Measurements from ENCODE around the gene RSAD1. TPM values are rescaled to one million over a fixed set of nuclear protein-coding genes. Genes with fewer than 3 reads are reported as not detected.

RSAD1 gene
- total and polyA plus RNA-seq, 4 donors: 10.8 to 22.7 (median 18.6) TPM

DNA sequence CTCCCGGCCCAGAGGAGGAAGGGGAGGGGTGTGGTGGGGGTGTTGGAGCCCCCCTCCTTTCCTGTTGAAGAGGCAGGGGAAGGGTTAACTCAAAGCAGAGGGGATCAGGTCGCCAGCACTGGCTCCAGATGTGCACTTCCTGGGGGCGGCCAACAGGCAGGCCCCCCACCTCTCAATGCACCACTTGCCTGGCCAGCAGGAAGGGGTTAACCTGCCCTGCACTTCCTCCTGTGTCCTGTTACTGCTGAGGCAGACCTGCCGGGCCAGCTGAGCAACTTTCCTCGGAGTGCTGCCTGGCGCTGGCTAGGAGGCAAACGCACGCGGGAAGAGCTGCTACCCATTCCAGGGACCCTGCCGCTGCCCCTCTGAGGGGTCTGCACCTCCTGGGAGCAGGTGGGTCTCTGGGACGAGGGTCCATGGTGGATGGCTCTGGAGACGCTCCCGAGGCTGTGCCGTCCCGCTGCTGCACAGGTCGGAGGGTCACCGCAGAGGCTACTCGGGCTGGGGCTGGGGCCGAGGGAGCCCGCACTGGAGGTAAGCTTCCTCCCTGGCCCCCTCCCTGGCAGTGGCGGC lies 53.9 kb downstream of the RSAD1 start, which contains the start of gene EPN3:
Gene EPN3, plus strand, starts transcription at position 284 of the 573 bp plus-strand sequence. CDS start 3,822 bp downstream, outside the sequence.
- Histone ChIP-seq H3K27ac (ENCODE audit: low read depth in 1 of 2, low read length in 2 of 2) (no peak within 1 kb of the TSS), H3K36me3 (ENCODE audit: control insufficient read depth in 4 of 4, insufficient read depth in 3 of 4, low read depth in 1 of 4, low read length in 3 of 4) (no peaks in the 10 kb centered on the region), H3K4me1 (ENCODE audit: control insufficient read depth in 4 of 4, insufficient read depth in 4 of 4, low read length in 3 of 4) (peaks cover 1 to 13% (median 6%) of the 10 kb centered on the region in 4 donors), H3K4me3 (ENCODE audit: low read depth in 1 of 3, low read length in 3 of 3) (no peak within 1 kb of the TSS), H3K9ac (ENCODE audit: low read depth in 1 of 2, low read length in 2 of 2) (no peak within 1 kb of the TSS), H3K27me3 (ENCODE audit: control insufficient read depth in 4 of 4, insufficient read depth in 4 of 4, low read length in 3 of 4) (peaks cover 0 to 13% (median 4%) of the 10 kb centered on the region in 4 donors), H3K9me3 (ENCODE audit: control insufficient read depth in 4 of 4, low read length in 3 of 4) (no peaks in the 10 kb centered on the region)
- TF ChIP-seq FOXA2 (IDR thresholded peaks at IDR 0.05) (no peak), RXRA (IDR thresholded peaks at IDR 0.05) (no peak), GABPA (IDR thresholded peaks at IDR 0.05 in 1 of 2, conservative IDR thresholded peaks at IDR 0.05 in 1 of 2) (no peak), NR2F2 (IDR thresholded peaks at IDR 0.05) (no peak), FOXA1 (IDR thresholded peaks at IDR 0.05) (no peak), TAF1 (conservative IDR thresholded peaks at IDR 0.05) (no peak), HNF4A (conservative IDR thresholded peaks at IDR 0.05) (no peak), SP1 (IDR thresholded peaks at IDR 0.05) (no peak), YY1 (IDR thresholded peaks at IDR 0.05) (no peak), EGR1 (IDR thresholded peaks at IDR 0.05; ENCODE audit: low read depth in 2 of 2) (no peak), RAD21 (IDR thresholded peaks at IDR 0.05) (no peak), JUND (IDR thresholded peaks at IDR 0.05) (no peak), HNF4G (IDR thresholded peaks at IDR 0.05) (no peak)
- TF ChIP-seq, protein P1, sequence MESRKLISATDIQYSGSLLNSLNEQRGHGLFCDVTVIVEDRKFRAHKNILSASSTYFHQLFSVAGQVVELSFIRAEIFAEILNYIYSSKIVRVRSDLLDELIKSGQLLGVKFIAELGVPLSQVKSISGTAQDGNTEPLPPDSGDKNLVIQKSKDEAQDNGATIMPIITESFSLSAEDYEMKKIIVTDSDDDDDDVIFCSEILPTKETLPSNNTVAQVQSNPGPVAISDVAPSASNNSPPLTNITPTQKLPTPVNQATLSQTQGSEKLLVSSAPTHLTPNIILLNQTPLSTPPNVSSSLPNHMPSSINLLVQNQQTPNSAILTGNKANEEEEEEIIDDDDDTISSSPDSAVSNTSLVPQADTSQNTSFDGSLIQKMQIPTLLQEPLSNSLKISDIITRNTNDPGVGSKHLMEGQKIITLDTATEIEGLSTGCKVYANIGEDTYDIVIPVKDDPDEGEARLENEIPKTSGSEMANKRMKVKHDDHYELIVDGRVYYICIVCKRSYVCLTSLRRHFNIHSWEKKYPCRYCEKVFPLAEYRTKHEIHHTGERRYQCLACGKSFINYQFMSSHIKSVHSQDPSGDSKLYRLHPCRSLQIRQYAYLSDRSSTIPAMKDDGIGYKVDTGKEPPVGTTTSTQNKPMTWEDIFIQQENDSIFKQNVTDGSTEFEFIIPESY (IDR thresholded peaks at IDR 0.05): no peak
- TF ChIP-seq, protein P2, sequence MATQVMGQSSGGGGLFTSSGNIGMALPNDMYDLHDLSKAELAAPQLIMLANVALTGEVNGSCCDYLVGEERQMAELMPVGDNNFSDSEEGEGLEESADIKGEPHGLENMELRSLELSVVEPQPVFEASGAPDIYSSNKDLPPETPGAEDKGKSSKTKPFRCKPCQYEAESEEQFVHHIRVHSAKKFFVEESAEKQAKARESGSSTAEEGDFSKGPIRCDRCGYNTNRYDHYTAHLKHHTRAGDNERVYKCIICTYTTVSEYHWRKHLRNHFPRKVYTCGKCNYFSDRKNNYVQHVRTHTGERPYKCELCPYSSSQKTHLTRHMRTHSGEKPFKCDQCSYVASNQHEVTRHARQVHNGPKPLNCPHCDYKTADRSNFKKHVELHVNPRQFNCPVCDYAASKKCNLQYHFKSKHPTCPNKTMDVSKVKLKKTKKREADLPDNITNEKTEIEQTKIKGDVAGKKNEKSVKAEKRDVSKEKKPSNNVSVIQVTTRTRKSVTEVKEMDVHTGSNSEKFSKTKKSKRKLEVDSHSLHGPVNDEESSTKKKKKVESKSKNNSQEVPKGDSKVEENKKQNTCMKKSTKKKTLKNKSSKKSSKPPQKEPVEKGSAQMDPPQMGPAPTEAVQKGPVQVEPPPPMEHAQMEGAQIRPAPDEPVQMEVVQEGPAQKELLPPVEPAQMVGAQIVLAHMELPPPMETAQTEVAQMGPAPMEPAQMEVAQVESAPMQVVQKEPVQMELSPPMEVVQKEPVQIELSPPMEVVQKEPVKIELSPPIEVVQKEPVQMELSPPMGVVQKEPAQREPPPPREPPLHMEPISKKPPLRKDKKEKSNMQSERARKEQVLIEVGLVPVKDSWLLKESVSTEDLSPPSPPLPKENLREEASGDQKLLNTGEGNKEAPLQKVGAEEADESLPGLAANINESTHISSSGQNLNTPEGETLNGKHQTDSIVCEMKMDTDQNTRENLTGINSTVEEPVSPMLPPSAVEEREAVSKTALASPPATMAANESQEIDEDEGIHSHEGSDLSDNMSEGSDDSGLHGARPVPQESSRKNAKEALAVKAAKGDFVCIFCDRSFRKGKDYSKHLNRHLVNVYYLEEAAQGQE (IDR thresholded peaks at IDR 0.05): no peak
- TF ChIP-seq, protein P3, sequence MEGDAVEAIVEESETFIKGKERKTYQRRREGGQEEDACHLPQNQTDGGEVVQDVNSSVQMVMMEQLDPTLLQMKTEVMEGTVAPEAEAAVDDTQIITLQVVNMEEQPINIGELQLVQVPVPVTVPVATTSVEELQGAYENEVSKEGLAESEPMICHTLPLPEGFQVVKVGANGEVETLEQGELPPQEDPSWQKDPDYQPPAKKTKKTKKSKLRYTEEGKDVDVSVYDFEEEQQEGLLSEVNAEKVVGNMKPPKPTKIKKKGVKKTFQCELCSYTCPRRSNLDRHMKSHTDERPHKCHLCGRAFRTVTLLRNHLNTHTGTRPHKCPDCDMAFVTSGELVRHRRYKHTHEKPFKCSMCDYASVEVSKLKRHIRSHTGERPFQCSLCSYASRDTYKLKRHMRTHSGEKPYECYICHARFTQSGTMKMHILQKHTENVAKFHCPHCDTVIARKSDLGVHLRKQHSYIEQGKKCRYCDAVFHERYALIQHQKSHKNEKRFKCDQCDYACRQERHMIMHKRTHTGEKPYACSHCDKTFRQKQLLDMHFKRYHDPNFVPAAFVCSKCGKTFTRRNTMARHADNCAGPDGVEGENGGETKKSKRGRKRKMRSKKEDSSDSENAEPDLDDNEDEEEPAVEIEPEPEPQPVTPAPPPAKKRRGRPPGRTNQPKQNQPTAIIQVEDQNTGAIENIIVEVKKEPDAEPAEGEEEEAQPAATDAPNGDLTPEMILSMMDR (IDR thresholded peaks at IDR 0.05; ENCODE audit: low read depth, low read length, missing input control): no peak
- TF ChIP-seq, protein P4, sequence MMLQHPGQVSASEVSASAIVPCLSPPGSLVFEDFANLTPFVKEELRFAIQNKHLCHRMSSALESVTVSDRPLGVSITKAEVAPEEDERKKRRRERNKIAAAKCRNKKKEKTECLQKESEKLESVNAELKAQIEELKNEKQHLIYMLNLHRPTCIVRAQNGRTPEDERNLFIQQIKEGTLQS (IDR thresholded peaks at IDR 0.05): no peak
- TF ChIP-seq, protein P5, sequence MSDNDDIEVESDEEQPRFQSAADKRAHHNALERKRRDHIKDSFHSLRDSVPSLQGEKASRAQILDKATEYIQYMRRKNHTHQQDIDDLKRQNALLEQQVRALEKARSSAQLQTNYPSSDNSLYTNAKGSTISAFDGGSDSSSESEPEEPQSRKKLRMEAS (IDR thresholded peaks at IDR 0.05): no peak
- 3% methylated on average over 21 of the region's 21 CpGs for WGBS
- DNase-seq (ENCODE audit: low spot score): no peak

Data from liver (tissue), 9 donors.